GM12801 (cell line): Measurements from ENCODE around the gene NHLRC4.

ENCODE experiments used
- TF ChIP-seq, protein P1 (sequence below): IDR thresholded peaks from one replicate; pipeline ENCODE4 v1.5.1; 2011; ENCODE audit warnings: control low read depth; ENCODE audit not compliant: insufficient read length; ENCODE audit errors: extremely low read depth

NHLRC4 gene

GRCh38 chr16:551210-551609 lies 15.6 kb upstream of the NHLRC4 start:
- TF ChIP-seq, protein P1, sequence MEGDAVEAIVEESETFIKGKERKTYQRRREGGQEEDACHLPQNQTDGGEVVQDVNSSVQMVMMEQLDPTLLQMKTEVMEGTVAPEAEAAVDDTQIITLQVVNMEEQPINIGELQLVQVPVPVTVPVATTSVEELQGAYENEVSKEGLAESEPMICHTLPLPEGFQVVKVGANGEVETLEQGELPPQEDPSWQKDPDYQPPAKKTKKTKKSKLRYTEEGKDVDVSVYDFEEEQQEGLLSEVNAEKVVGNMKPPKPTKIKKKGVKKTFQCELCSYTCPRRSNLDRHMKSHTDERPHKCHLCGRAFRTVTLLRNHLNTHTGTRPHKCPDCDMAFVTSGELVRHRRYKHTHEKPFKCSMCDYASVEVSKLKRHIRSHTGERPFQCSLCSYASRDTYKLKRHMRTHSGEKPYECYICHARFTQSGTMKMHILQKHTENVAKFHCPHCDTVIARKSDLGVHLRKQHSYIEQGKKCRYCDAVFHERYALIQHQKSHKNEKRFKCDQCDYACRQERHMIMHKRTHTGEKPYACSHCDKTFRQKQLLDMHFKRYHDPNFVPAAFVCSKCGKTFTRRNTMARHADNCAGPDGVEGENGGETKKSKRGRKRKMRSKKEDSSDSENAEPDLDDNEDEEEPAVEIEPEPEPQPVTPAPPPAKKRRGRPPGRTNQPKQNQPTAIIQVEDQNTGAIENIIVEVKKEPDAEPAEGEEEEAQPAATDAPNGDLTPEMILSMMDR = no peak

- TF ChIP-seq, protein P1 = no peak
Measured at GRCh38 chr16:552171-552570, 14.6 kb upstream of the NHLRC4 start.

GRCh38 chr16:553601-554296 lies 13.1 kb upstream of the NHLRC4 start:
- TF ChIP-seq, protein P1 = no peak

DNA sequence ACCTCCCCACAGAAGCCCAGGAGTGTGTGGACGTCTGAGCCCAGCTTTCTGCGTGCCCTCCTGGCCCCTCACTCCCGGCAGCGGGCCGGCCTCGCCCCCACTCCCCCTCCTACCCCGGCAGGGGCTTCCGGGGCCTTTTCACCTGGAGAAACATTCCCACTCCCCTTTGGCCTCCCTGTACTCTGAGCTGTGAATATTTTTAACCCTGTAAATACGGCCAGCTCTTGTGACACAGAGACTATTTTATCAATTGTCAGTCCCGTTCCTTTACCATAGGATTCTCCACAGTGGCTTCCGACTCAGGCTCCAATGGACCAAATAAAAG lies 12.5 kb upstream of the NHLRC4 start:
- TF ChIP-seq, protein P1 = no peak

DNA sequence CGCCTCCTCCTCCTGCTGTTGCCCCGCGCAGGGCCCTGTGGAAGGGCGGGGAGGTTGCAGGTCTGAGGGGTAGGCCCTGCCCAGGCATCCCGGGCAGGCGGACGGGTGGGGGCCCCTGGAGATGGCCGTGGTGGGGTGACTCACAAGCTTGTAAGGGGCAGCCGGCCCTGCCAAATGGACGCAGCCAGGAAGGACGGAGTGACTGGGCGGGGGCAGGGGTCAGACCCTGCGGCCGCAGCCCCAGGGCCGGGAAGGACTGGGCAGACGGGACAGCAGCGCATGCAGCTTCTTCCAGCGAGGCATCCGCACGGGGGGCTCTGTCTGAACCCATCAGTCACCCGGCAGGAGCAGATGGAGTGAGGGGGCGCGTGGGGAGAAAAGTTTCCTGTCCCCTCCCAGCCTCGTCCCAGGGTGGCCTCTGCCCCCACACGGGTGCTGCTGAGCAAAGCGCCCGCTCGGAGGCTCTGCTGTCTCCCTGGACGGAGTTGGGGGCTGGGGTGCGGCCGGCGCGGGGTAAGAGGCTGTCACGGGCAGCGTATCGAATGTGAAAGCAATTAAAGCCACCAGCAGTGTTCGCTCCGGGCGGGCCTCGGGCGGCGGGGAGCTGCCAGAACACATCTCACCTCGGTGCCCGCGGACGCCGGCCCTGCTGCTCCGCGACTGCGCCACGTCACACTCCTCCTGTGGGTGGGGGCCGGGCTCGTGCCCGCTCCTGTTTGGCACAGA lies 12.0 kb upstream of the NHLRC4 start:
- TF ChIP-seq, protein P1 = no peak

GRCh38 chr16:555528-556473 lies 11.0 kb upstream of the NHLRC4 start:
- TF ChIP-seq, protein P1 = no peak

DNA sequence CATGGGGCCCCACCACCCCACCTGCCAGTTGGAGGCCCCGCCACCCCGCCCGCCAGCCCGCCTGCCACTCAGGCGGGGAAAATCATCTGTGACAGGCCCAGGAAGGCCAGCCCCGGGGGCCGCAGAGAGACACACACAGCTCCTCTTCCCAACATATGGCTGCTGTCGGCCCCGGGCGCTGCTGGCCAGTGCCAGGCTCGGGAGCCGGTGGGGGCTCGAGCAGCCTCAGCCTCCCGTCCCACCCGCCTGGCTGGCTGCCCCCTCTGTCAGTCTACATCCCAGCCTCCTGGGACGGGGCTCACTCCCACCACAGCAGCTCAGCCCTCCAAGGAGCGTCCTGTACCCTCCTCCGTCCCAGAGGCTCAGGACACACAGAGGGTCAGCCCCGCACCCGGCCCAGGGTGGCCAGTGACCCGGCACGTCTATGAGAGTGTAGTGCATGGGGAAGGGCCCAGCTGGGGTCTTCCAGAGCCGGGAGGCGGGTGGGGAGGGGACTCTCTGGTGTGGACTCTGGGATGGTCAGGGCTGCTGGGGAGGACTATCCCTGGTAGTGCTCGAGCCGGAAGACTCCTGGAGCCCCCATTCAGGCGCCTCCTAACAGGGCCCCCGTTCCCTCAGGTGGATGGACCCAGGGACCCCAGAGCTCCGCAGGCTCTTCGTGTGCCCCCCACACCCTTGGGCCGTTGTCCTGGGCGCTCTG lies 10.2 kb upstream of the NHLRC4 start:
- TF ChIP-seq, protein P1 = no peak
